GM23338 (cell line): ENCODE data around the gene KCNJ6.

ENCODE experiments used
- EZH2 ChIP-seq: fragments of 200-600 bp; sonication (generic); IDR thresholded peaks from one replicate; pipeline ENCODE4 v1.8.0; 2017; ENCODE audit warnings: antibody characterized with exemption, mild to moderate bottlenecking, low read depth; ENCODE audit not compliant: unreplicated experiment
- POLR2AphosphoS5 ChIP-seq: IDR thresholded peaks from 2 replicates; pipeline ENCODE4 v1.6.1; 2016; ENCODE audit warnings: antibody characterized with exemption, low read depth
- TF ChIP-seq, protein P1 (sequence below), 2 experiments: fragments of 200-600 bp in 1 of 2; sonication (generic) in 1 of 2; conservative IDR thresholded peaks; 2 replicates each; pipeline versions ENCODE4 v1.5.1 to v1.6.1; 2016 to 2017; ENCODE audit warnings: antibody characterized with exemption in 2 of 2, low read depth in 2 of 2, mild to moderate bottlenecking in 2 of 2, moderate library complexity in 1 of 2

- TF ChIP-seq, protein P1, sequence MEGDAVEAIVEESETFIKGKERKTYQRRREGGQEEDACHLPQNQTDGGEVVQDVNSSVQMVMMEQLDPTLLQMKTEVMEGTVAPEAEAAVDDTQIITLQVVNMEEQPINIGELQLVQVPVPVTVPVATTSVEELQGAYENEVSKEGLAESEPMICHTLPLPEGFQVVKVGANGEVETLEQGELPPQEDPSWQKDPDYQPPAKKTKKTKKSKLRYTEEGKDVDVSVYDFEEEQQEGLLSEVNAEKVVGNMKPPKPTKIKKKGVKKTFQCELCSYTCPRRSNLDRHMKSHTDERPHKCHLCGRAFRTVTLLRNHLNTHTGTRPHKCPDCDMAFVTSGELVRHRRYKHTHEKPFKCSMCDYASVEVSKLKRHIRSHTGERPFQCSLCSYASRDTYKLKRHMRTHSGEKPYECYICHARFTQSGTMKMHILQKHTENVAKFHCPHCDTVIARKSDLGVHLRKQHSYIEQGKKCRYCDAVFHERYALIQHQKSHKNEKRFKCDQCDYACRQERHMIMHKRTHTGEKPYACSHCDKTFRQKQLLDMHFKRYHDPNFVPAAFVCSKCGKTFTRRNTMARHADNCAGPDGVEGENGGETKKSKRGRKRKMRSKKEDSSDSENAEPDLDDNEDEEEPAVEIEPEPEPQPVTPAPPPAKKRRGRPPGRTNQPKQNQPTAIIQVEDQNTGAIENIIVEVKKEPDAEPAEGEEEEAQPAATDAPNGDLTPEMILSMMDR (conservative IDR thresholded peaks at IDR 0.05; ENCODE audit: low read depth in 2 of 2): no peak
- TF ChIP-seq EZH2 (no peak), POLR2AphosphoS5 (no peak)
Observed at GRCh38 chr21:37903396-37903795, 12.9 kb downstream of the KCNJ6 start.
